GM12878 (cell line): ENCODE data around the gene GRIK4. TPM values are rescaled to one million over a fixed set of nuclear protein-coding genes. Genes with fewer than 3 reads are reported as not detected.

Source experiments
- ATAC-seq: fragments of 200-7000 bp; cut with Tn5 transposase; 3 replicates; pipeline ENCODE4 v1.9.1; 2020; ENCODE audit warnings: mild to moderate bottlenecking, moderate library complexity
- BruUV-seq: library from RNA; stranded (reverse); fragments of 400-500 nt; replicated peaks from 2 replicates; lab custom pipeline; 2021; lab: Mats Ljungman, UMichigan
- CTCF ChIA-PET: fragments of 300-600 bp; sonication (Branson Sonifier 250); formaldehyde crosslinking; extraction: SDS; loops from one replicate; lab custom pipeline; 2021; ENCODE audit warnings: inconsistent platforms; lab: Yijun Ruan, JAX
- POLR2A ChIA-PET: fragments of 350-600 bp; formaldehyde crosslinking; extraction: SDS; loops from one replicate; lab custom pipeline; 2021; ENCODE audit warnings: inconsistent platforms; lab: Charles Lee
- RAD21 ChIA-PET: fragments of 300-600 bp; sonication (Branson Sonifier 250); formaldehyde crosslinking; loops from one replicate; lab custom pipeline; 2023; ENCODE audit warnings: antibody characterized with exemption; ENCODE audit not compliant: unreplicated experiment; lab: Charles Lee
- SMC1A ChIA-PET: fragments of 300-600 bp; sonication (Branson Sonifier 250); formaldehyde crosslinking; loops from one replicate; lab custom pipeline; 2023; ENCODE audit not compliant: unreplicated experiment, uncharacterized antibody; lab: Charles Lee
- DNase-seq: peaks from one replicate; pipeline ENCODE4 v3.0.0-alpha.2; 2011; ENCODE audit warnings: low read depth, low spot score
- FAIRE-seq: peaks from 3 replicates; lab custom pipeline; 2011; peaks lifted over from hg19 to GRCh38; lab: Jason Lieb, UNC
- H2AFZ ChIP-seq: 2 replicates; pipeline ENCODE4 v1.6.0; 2011; ENCODE audit warnings: low read depth, low read length, control low read depth; ENCODE audit not compliant: control insufficient read depth
- H3K27ac ChIP-seq: 2 replicates; pipeline ENCODE4 v1.5.1; 2011; ENCODE audit warnings: control low read depth; ENCODE audit not compliant: control insufficient read depth, insufficient read depth
- H3K27me3 ChIP-seq, 2 experiments: replicated peaks in 1 of 2; 2 replicates each; pipeline versions ENCODE4 v1.6.0 to v1.6.1; 2011; ENCODE audit warnings: low read length in 1 of 2; ENCODE audit not compliant: control insufficient read depth in 2 of 2, insufficient read depth in 2 of 2
- H3K36me3 ChIP-seq, 2 experiments: 2 replicates each; pipeline ENCODE4 v1.5.1; 2011; ENCODE audit warnings: low read length in 1 of 2; ENCODE audit not compliant: control insufficient read depth in 2 of 2, insufficient read depth in 2 of 2
- H3K4me1 ChIP-seq: 2 replicates; pipeline ENCODE4 v1.6.1; 2011; ENCODE audit warnings: mild to moderate bottlenecking, low read length, moderate library complexity, mixed read lengths; ENCODE audit not compliant: control insufficient read depth, insufficient read depth
- H3K4me2 ChIP-seq: 2 replicates; pipeline ENCODE4 v1.6.0; 2011; ENCODE audit warnings: control low read depth; ENCODE audit not compliant: control insufficient read depth, insufficient read depth
- H3K4me3 ChIP-seq: fragments of 200-600 bp; sonication (generic); 2 replicates; pipeline ENCODE4 v1.5.1; 2016
- H3K79me2 ChIP-seq: 2 replicates; pipeline ENCODE4 v1.6.0; 2011; ENCODE audit warnings: low read length; ENCODE audit not compliant: control insufficient read depth, insufficient read depth
- H3K9ac ChIP-seq: 2 replicates; pipeline ENCODE4 v1.8.0; 2011; ENCODE audit warnings: low read length, control low read depth, mixed read lengths; ENCODE audit not compliant: control insufficient read depth, insufficient read depth
- H3K9me3 ChIP-seq: replicated peaks from 3 replicates; pipeline ENCODE4 v1.5.1; 2011; ENCODE audit warnings: mild to moderate bottlenecking, low read length; ENCODE audit not compliant: control insufficient read depth, insufficient read depth
- H4K20me1 ChIP-seq: 2 replicates; pipeline ENCODE4 v1.6.0; 2011; ENCODE audit not compliant: control insufficient read depth, insufficient read depth
- ATF7 ChIP-seq: fragments of 450-650 bp; IDR thresholded peaks from 2 replicates; pipeline ENCODE4 v1.6.1; 2016; ENCODE audit warnings: low read depth, mild to moderate bottlenecking
- CUX1 ChIP-seq: IDR thresholded peaks from 2 replicates; pipeline ENCODE4 v1.6.1; 2012; ENCODE audit warnings: improper control_type of control experiment, low read depth, low read length; ENCODE audit not compliant: insufficient replicate concordance
- EGR1 ChIP-seq, 2 experiments: IDR thresholded peaks; 1 replicate in 1 of 2; 2 replicates in 1 of 2; pipeline ENCODE4 v1.6.1; 2011 to 2012; ENCODE audit warnings: low read depth in 2 of 2, low read length in 2 of 2, borderline replicate concordance in 1 of 2, mild to moderate bottlenecking in 1 of 2, moderate library complexity in 1 of 2
- HCFC1 ChIP-seq: fragments of 150-350 bp; IDR thresholded peaks from 2 replicates; pipeline ENCODE4 v1.6.1; 2014; ENCODE audit warnings: low read length
- MTA3 ChIP-seq: IDR thresholded peaks from 2 replicates; pipeline ENCODE4 v1.6.1; 2012; ENCODE audit warnings: low read length, inconsistent platforms, borderline replicate concordance
- PAX8 ChIP-seq: fragments of 450-650 bp; IDR thresholded peaks from 2 replicates; pipeline ENCODE4 v1.6.1; 2017; ENCODE audit warnings: mild to moderate bottlenecking, moderate library complexity
- RB1 ChIP-seq: fragments of 450-650 bp; formaldehyde crosslinking; IDR thresholded peaks from 2 replicates; pipeline ENCODE4 v1.6.1; 2017; ENCODE audit warnings: mild to moderate bottlenecking, borderline replicate concordance
- REST ChIP-seq: IDR thresholded peaks from 2 replicates; pipeline ENCODE4 v1.6.1; 2012; ENCODE audit warnings: mild to moderate bottlenecking, low read depth, low read length
- SMC3 ChIP-seq: IDR thresholded peaks from 2 replicates; pipeline ENCODE4 v1.6.1; 2011; ENCODE audit warnings: low read length, improper control_type of control experiment, borderline replicate concordance
- SREBF2 ChIP-seq: IDR thresholded peaks from 2 replicates; pipeline ENCODE4 v1.6.1; 2012; ENCODE audit warnings: mild to moderate bottlenecking, low read length
- TAF1 ChIP-seq: IDR thresholded peaks from 2 replicates; pipeline ENCODE4 v1.6.1; 2011; ENCODE audit warnings: mild to moderate bottlenecking, low read depth, low read length, borderline replicate concordance
- ZNF217 ChIP-seq: fragments of 450-650 bp; IDR thresholded peaks from 2 replicates; pipeline ENCODE4 v1.6.1; 2017; ENCODE audit warnings: antibody characterized with exemption, mild to moderate bottlenecking
- WGBS: methylation state at CpG from one replicate; pipeline ENCODE4 v1.1.6; 2016; ENCODE audit warnings: low lambda C conversion rate; ENCODE audit not compliant: insufficient replicate concordance, insufficient coverage; ENCODE audit errors: missing lambda C conversion rate; 5-methylcytosine and 5-hydroxymethylcytosine counted together
- in situ Hi-C: fragments of 300-500 bp; cut with MboI; formaldehyde crosslinking; loops from 9 replicates; pipeline ENCODE4 v1.14.3; 2018; ENCODE audit warnings: mixed read lengths
- intact Hi-C: fragments of 100-400 bp; cut with micrococcal nuclease; formaldehyde crosslinking; loops from one replicate; pipeline ENCODE4 v1.14.2; 2022; ENCODE audit not compliant: unreplicated experiment
- polyA plus RNA-seq, 11 experiments: library from polyadenylated mRNA; depleted of rRNA in 4 of 11; unstranded in 6 of 11; stranded (reverse) in 5 of 11; fragments of >200 nt; fragmentation: Nextera tagmentation in 4 of 11; fragmentation: Illumina TruSeq in 1 of 11; extraction: Ambion mirVana in 4 of 11; extraction: Trizol in 1 of 11; gene quantifications; 1 replicate in 1 of 11; 2 replicates in 10 of 11; pipeline versions ENCODE4 v1.2.1 to v1.2.3, GENCODE V29; 2011 to 2016; ENCODE audit warnings: inconsistent platforms in 2 of 11, missing spikeins in 2 of 11, low read depth in 1 of 11
- total RNA-seq, 4 experiments: library from RNA; depleted of rRNA in 3 of 4; stranded (reverse); fragments of >200 nt in 3 of 4; fragmentation: Illumina TruSeq in 1 of 4; extraction: Trizol in 1 of 4; gene quantifications; 2 replicates each; pipeline versions ENCODE4 v1.2.1 to v1.2.3, GENCODE V29; 2013 to 2021

The GRIK4 gene
- total and polyA plus RNA-seq, 10 of the 15 experiments (the other 5 are each of a cell fraction or from before 2014, with no cell fraction given): 0.33 to 3.6 (median 0.72) TPM

- no peaks in the 10 kb centered on the region for H4K20me1 ChIP-seq
- no peak overlapping the region for H3K27ac ChIP-seq
- CTCF ChIA-PET: interaction anchor here (0.9 kb wide), 1 partner anchor 163 kb away, joined by 4 read pairs; no protein-coding TSS in a partner anchor
- no peak for TF ChIP-seq MTA3
- no peak for TF ChIP-seq ZNF217
- no peak for TF ChIP-seq SMC3
- no peak for TF ChIP-seq CUX1
- TF ChIP-seq PAX8: no peak
- TF ChIP-seq REST: no peak
- no peak for TF ChIP-seq TAF1
- no peak for TF ChIP-seq ATF7
- no peak for TF ChIP-seq EGR1 (IDR thresholded peaks at IDR 0.05; ENCODE audit: borderline replicate concordance in 1 of 2, low read depth in 2 of 2, low read length in 2 of 2)
- TF ChIP-seq HCFC1: no peak
- no peak for TF ChIP-seq SREBF2
- TF ChIP-seq RB1: no peak
- H2AFZ ChIP-seq: no peak overlapping the region
- no peak overlapping the region for H3K9ac ChIP-seq
- BruUV-seq: no TSS peak
- H3K4me2 ChIP-seq: no peak overlapping the region
- no peaks in the 10 kb centered on the region for H3K4me1 ChIP-seq
- no peaks in the 10 kb centered on the region for H3K36me3 ChIP-seq
- ATAC-seq (no peak), FAIRE-seq (no peak), DNase-seq (no peak)
- no peaks in the 10 kb centered on the region for H3K79me2 ChIP-seq
- no peak overlapping the region for H3K4me3 ChIP-seq
- 53% methylated on average over 11 of the region's 11 CpGs for WGBS
- POLR2A ChIA-PET: no interaction called here
- intact Hi-C loops (no loop called here), in situ Hi-C loops (loop anchor here (5.0 kb wide), 2 partner anchors 430 to 675 kb away; no protein-coding TSS in a partner anchor)
- SMC1A ChIA-PET: interaction anchor here (1.2 kb wide), 2 partner anchors 91 to 193 kb away, joined by 3 read pairs; no protein-coding TSS in a partner anchor
- no peaks in the 10 kb centered on the region for H3K9me3 ChIP-seq
- RAD21 ChIA-PET: interaction anchor here (3.0 kb wide), 1 partner anchor 163 kb away, joined by 11 read pairs; no protein-coding TSS in a partner anchor
- peaks cover 0 to 1% of the 10 kb centered on the region in 2 experiments; a peak in 2 of 4 replicates for H3K27me3 ChIP-seq
These were observed 10.5 kb downstream of the GRIK4 start for GRCh38 chr11:120522021-120522420.
